Measurements from ENCODE around the gene ARHGEF19.
"Not testable (repeated sequence)": the region's sequence is repeated elsewhere in the genome, so short reads cannot be mapped to it uniquely, and the experiment has no call there.

Gene ARHGEF19

GRCh38 chr1:16244650-16245285, 32.3 kb upstream of the ARHGEF19 start:
- no peak for DNase-seq (ENCODE audit: low read depth)

GRCh38 chr1:16243936-16244649, 31.6 kb upstream of the ARHGEF19 start:
- DNase-seq (ENCODE audit: low read depth) = peak; percentile 63

GRCh38 chr1:16243215-16243610, 30.8 kb upstream of the ARHGEF19 start:
- no peak for DNase-seq (ENCODE audit: low read depth)

- no peak for DNase-seq (ENCODE audit: low read depth)
Measured at GRCh38 chr1:16242556-16243214, 30.2 kb upstream of the ARHGEF19 start.

GRCh38 chr1:16241221-16241708, 28.8 kb upstream of the ARHGEF19 start:
- DNase-seq (ENCODE audit: low read depth) = no peak

GRCh38 chr1:16239972-16240491, 27.6 kb upstream of the ARHGEF19 start:
- DNase-seq (ENCODE audit: low read depth) = no peak

- DNase-seq (ENCODE audit: low read depth) = no peak
Measured at GRCh38 chr1:16237343-16237830, 24.9 kb upstream of the ARHGEF19 start.

GRCh38 chr1:16236511-16237342, 24.3 kb upstream of the ARHGEF19 start, which contains the start of gene CPLANE2:
TSS of gene CPLANE2 (minus strand) at chr1:16237183. CDS start at chr1:16236742, 441 bp downstream.
- DNase-seq (ENCODE audit: low read depth) = peak; percentile 93

GRCh38 chr1:16235944-16236510, 23.6 kb upstream of the ARHGEF19 start:
- peak; percentile 37 for DNase-seq (ENCODE audit: low read depth)

GRCh38 chr1:16235347-16235746, 22.9 kb upstream of the ARHGEF19 start:
- no peak for DNase-seq (ENCODE audit: low read depth)

GRCh38 chr1:16233431-16233830, 21.0 kb upstream of the ARHGEF19 start:
- DNase-seq (ENCODE audit: low read depth) = no peak

GRCh38 chr1:16232316-16232710, 19.9 kb upstream of the ARHGEF19 start:
- DNase-seq (ENCODE audit: low read depth) = no peak

GRCh38 chr1:16231331-16232315, 19.2 kb upstream of the ARHGEF19 start:
- no peak for DNase-seq (ENCODE audit: low read depth)

GRCh38 chr1:16230744-16231143, 18.3 kb upstream of the ARHGEF19 start:
- DNase-seq (ENCODE audit: low read depth) = no peak

- no peak for DNase-seq (ENCODE audit: low read depth)
Measured at GRCh38 chr1:16229976-16230740, 17.7 kb upstream of the ARHGEF19 start.

GRCh38 chr1:16226490-16227179, 14.2 kb upstream of the ARHGEF19 start:
- DNase-seq (ENCODE audit: low read depth) = no peak

- no peak for DNase-seq (ENCODE audit: low read depth)
Measured at GRCh38 chr1:16226129-16226489, 13.7 kb upstream of the ARHGEF19 start.

GRCh38 chr1:16224472-16224871, 12.0 kb upstream of the ARHGEF19 start:
- DNase-seq (ENCODE audit: low read depth) = no peak

- DNase-seq (ENCODE audit: low read depth) = not testable (repeated sequence)
Measured at GRCh38 chr1:16222716-16223115, 10.3 kb upstream of the ARHGEF19 start.

Data from stimulated activated CD8-positive, alpha-beta memory T cell treated with anti-CD3 and anti-CD28 coated beads, Interleukin-12 subunit alpha, Interleukin-12 subunit beta, amount 100 ng/mL, for 1 hour (primary cell).